Activated T-helper 9 cell treated with anti-CD3 and anti-CD28 coated beads, Interleukin-2, amount 50 U/mL, for 16 hours (primary cell): ENCODE measurements around the gene SNUPN.
"Not testable (repeated sequence)": the region's sequence is repeated elsewhere in the genome, so short reads cannot be mapped to it uniquely, and the experiment has no call there.

Source experiments
- DNase-seq: peaks from one replicate; pipeline ENCODE4 v3.0.0-alpha.2; 2020; ENCODE audit warnings: low read depth

SNUPN gene

DNA sequence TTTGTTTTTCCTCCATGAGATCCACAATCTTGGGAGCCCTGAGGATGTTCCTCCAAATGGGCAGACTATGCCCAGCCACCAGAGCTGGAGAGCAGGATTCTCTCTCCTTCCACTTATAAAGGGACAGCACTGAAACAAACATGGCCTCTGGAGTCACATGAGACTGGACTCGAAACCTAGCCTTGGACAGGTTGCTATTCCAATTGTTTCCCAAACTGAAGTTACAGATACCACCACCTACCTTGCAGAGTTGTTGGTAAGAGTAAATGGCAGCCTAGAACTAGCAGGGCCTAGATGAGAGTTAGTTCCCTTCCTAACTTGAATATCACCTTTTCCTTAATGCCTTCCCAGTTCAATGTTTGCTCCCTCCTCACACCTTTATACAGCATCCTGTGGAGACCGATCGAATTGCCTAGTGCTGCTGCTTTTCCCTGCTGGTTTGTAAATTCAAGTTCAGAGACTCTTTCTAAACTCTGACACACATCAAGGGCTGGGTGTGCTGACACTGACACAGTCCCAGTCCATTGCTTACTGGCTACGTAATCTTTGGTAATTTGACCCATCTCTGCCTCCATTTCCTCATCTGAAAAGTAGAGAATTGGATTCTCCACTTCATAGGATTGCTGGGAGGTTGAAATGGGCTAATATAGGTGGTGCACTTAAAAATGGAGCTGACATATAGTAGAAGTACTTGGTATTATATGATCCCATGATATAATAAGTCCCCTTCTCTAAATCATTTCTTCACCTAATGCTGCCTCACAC is 11.9 kb upstream of the SNUPN start:
- DNase-seq, result no peak

DNA sequence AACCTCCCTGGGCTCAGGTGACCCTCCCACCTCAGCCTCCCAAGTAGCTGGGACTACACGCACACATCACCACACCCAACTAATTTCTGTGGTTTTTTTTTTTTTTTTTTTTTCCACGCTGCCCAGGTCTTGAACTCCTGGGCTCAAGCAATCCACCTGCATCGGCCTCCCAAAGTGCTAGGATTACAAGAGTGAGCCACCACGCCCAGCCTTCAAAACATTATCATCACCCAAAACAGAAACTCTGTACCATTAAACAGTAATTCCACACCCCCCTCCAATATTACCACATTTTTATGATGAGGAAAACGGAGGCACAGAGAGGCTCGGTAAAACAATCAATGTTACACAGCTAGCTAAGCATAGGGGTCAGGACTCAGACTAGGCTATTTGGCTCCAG is 10.5 kb upstream of the SNUPN start:
- no peak for DNase-seq

DNA sequence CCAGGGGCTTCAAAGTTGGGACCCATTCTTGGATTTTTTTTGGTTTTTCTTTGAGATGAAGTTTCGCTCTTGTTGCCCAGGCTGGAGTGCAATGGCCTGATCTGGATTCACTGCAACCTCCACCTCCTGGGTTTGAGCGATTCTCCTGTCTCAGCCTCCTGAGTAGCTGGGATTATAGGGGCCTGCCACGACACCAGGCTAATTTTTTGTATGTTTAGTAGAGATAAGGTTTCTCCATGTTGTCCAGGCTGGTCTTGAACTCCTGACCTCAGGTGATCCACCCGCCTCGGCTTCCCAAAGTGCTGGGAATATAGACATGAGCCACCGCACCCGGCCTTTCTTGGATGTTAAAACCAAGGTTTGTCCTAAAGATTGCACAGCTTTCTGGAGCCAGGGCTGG is 8.4 kb upstream of the SNUPN start:
- not testable (repeated sequence) for DNase-seq

DNA sequence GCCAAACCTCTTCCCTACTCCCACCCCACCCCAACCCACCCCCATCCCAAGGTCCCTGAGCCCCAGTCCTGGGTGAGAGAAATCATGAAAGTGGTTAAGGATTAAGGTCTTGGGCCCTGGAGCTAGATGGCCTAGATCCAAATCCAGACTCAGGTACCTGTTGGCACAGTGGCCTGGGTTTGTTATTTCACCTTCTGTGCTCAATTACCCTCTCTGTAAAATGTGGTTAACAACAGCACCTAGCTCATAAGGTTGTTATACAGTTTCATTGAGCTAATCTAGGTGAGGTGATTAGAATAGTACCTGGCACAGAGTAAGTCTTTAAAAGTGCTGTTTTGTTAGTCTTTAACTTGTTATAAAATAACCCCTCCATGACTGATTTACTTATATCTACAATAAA is 6.4 kb upstream of the SNUPN start:
- DNase-seq, result no peak

DNA sequence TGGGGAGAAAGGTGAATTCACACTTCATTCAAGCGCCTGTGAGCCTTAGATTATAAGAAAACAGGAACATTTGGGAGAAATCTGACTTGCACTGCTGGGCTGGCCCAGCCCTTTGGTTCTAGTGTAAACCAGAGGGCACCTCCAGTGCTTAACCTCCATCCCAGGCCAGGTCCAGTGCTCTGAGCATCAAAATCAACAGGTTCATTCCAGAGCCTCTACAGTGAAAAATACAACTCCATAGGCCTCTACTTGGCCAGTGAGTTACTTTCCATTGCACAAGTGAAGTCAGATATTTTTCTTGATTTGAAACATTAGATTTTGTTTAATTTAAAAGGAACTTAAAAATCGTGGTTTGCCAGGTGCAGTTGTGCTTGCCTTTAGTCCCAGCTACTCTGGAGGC is 3.0 kb downstream of the SNUPN start:
- DNase-seq, result no peak

DNA sequence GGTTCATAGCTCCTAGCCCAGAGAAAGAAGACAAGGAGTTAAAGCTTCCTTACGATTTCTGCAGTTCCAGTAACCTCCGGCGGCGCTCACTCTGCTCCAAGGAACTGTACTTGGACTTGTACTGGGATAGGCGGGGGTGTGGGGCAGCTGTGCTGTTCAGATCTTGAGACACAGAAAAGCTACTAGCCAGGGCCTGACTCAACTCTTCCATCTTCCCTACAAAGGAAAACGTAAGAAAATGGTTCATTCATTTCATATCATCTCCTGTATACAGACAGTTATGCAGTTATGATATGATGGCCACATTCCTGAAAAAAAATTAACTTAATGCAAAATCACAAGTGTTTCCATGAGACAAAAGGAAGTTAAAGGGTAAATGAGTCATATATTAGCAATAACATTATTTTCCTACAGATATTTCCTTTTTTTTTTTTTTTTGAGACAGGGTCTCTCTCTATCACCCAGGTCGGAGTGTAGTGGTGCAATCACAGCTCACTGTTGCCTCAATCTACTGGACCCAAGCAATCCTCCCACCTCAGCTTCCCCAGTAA is 4.6 kb downstream of the SNUPN start:
- no peak for DNase-seq

DNA sequence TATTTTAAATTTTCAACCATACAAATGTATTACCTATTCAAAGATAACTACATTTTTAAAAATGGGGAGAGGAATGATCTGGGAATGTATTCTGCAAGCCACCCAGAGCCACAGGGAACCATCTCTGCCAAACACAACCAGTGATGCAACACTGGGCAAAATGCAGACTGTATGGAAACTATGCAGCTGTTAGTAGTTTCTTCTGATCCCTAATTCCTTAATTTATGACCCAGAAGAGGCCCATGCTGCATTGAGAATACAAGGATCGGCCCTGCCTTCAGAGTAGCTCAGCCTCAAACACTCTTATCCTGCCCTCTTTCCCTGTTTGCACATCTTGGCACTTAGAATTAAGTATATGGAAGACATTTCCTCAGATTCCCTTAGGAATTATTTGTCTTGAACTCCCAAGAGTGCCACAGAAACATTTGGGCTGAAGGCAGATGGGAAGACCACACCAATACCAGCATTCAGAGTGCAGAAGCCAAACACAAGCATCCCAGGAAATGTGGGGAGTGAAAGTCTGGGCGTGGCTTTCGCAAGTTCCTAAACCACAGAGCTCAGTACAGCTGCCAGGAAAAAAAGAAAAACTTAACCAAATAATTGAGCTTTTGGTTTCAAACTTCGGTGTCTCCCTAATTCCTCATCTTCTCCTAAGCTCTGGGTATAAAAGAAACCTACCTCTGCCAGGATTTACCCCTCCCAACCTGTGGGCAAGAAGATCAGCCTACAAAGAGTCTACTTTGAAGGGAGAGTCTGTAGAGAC is 5.3 kb downstream of the SNUPN start:
- no peak for DNase-seq

DNA sequence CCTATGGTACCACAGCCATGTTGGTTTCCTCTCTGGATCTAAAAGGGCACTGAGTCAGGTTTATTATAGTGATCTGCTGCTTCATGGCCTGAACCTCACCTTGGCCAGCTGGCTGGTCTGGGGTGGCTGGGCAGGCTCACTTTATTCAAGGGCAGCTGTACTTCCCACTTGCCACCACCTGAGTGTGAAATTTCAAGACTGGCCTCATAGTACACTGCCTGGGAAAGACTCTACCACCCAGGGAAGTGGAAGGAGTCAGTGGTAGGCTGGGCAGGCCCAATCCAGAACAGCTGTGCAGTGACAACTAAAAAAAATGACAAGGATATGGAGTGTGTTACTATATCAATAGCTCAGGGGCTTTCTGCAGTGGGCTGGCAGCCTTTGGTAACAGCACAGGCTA is 8.8 kb downstream of the SNUPN start:
- no peak for DNase-seq

DNA sequence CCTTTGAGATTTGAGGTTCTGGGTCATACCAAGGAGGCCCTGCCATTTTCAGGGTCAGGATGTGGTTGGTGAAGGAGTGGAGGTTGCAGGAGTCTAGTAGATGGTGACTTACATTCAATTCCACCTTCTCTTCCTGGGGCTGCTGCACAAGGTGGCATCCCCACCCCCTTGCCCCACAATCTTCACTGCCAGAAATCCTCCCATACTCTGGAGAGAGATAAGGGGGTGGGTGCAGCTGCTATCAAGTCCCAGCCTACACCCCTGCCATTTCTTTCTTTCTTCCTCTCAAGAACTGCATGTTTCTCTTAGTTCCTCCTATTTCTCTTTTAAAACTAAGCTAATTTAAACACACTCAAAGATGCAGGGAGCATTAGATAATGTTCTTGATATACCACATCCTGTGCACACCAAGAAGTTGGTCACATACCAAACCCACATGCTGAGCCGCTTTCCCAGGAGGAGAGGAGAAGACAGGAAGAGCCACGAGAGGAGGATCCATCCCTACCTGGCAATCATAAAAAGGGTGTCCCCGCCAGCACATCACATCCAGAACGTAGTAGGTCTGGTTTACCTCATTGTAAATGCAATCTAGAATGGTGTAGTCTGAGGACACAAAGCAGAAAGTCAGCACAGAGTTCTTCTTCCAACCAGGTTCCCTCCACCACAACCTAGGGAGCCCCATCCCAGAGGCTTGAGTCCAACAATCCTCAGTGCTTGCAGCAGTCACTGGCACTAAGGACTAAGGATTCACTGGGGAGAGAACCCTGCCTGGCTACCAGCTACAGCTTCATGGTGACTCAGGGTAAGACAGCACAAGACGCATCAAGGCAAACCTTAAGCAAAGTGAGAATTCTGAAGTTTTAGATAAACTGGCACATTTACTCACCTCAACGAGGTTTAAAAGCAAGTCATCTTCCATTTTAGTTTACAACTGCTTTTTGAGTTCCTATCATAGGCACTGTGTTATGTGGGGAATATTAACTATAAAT is 18.5 kb downstream of the SNUPN start:
- DNase-seq, result no peak

DNA sequence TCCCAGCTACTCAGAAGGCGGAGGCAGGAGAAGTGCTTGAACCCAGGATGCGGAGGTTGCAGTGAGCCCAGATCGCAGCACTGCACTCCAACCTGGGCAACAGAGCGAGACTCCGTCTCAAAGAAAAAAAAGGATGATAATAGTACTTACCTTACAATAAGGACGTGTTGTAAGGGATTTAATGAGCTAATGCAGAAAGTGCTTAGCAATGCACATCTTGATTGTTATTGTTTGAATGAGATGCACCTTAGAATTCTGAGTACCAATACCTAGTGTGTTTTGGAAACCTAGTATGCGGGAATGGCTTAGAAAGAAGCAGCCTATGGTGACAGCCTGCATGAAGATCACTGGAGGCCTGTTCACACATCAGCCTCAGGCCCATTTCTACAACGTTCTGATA is 19.5 kb downstream of the SNUPN start:
- DNase-seq, result no peak

DNA sequence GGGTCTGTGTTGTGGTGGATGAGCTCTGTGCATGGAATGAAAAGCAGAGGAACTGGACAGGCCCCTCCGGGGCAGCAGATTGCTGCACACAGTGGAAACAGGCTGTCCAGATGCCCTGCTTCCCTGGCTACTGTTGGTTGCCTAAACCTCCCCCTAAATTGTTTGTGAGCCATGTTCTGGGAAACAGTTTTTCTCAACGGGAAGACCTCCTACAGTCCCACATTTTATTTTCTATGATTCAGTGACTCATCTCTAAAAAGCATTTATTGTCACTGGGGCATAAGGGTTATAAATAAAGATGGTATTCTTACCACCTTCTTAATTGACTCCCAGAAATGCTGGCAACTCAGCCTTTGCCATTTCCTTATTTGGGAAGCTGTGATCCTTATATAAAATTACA is 26.1 kb downstream of the SNUPN start:
- DNase-seq, result no peak

DNA sequence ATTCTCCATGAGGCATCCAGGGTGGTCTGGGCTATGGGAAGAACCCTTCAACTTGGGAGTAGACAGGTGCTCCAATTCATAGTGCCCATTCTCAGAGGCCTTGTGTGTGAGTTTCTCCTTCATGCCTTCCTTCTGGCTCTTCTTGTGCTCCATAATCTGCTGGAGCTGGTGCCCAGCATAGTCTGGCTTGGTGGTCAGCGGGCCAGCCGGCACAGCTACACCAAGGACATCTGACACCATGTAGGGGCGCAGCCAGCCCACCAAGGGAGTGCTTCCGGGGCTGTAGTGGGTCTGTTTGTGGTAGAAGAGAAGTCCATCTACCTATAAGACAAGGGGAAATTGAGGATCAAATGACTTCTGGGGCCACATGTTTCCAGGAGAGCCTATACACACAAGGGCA is 27.2 kb downstream of the SNUPN start:
- no peak for DNase-seq

DNA sequence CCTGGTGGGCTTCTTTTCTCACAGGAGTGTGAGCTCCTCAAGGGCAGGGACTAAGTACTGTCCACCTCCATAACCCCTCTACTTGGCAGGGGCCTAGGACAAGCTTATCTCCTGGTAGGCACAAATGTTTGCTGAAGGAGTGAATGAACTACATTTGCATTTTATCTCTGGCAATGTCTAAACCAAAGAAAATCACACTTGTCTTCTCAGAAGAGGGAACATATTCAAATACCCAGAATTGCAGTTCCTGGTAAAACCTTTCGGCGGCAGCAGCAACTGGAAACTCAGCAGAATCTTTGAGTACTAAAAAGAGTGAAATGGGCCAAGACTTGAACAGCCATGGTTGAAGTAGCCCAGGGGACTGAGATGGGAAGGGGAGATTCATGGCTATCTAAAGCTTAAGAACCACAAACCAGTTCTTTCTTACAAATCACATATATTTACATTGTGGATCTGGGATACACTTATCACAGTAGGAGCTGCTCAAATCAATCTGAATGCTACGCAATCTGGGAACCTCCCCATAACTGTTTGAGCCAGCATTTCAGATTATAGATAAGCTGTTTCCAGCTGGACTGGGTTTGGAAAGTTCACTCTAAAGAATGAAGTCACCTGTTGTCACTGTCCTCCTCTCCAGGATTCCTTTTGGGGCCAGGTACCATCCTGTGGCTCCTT is 27.7 kb downstream of the SNUPN start:
- no peak for DNase-seq

DNA sequence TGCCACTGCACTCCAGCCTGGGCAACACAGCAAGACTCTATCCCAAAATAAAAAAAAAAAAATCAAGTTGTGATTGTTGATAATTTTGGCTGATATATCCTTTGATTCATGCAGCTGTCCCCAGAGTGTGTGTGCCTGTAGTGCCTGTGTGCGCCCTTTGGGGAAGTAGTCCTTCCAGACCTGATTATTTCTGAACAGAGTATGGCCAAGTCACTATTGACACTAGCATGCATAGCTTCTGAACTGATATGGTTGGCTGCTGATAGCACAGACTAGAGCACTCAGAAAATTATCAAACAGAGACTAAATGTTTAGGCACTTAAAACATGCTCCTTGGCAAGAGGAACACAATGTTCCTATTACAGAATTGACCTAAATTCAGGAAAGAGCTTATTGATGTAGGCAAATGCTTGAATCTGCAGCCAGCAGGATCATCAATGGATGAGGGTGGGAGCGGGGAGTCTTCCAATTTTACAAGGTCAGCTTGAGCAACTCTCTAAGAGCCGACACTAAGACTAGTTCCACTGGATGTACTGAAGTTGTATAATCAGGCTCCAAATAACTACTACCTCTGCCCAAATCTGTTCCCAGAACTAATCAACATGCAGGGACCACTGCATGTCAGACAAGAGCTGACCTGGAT is 28.7 kb downstream of the SNUPN start:
- no peak for DNase-seq

DNA sequence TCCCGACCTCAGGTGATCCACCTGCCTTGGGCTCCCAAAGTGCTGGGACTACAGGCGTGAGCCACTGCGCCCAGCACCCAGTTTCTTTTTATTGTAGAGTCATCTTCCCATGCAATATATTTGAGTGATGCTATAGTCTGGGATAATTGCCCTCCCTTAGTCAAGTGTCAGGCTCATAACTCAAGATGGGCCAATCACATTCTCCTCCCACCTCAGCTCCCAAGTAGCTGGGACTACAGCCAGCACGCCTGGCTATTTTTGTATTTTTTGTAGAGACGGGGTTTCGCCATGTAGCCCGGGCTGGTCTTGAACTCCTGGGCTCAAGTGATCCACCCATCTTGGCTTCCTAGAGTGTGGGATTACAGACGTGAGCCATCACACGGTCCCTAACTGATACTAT is 31.2 kb downstream of the SNUPN start:
- no peak for DNase-seq

DNA sequence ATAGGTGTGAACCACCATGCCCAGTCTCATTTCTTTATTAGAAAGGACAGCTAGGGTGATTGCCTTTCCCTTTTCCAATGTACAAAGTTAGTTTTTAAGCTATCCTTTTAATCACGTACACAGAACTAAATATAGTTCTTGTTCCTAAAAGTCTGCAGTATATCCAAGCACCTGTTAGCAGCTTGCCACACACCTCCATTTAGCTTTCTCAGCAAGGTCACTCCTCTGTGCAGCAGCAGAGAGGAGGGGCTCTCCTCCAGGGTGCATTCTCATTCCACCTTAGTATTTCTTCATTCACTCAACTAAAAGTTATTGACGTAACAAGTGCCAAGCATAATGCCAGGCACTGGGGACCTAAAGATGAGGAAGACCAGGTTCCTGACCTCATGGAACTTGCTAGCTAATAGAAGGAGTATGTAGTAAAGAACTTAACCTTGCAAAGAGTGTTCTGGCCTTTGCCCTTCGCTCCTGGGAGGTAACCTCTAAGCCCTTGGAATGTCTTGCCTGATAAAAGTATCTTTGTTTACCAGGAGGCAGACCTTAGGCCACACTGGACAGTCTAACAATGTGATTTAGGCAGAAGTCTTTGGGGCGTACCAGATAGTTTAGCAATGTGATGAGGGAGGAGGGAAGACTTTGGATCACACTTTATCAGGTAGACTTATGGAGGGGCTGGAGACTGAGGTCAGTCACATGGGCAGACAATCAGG is 33.7 kb downstream of the SNUPN start:
- no peak for DNase-seq

DNA sequence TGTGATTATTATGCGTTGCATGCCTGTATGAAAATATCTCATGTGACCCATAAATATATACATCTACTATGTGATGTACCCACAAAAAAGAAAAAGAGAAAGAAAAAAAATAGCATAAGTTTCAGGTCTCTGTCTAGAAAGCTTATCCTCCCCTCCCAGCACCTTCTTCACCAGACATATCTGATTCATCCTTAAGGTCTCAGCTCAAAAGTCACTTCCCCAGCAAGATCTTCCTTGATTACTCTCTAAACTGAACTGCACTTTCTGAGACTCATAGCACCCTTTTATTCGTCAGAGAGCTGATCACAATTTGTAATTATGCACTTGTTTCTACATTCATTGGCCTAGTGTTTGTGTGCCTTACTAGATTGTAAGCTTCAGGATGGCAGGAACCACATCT is 35.3 kb downstream of the SNUPN start:
- DNase-seq, result no peak

DNA sequence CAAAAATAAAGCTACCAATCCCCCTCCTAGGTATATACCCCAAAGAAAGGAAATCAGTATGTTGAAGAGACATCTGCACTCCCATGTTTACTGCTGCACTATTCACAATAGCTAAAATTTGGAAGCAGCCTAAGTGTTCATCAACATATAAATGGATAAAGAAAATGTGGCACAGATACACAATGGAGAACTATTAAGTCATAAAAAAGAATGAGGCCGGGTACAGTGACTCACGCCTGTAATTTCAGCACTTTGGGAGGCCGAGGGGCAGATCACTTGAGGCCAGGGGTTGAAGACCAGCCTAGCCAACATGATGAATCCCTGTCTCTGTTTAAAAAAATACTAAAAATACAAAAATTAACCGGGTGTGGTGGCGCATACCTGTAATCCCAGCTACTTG is 36.5 kb downstream of the SNUPN start:
- no peak for DNase-seq

DNA sequence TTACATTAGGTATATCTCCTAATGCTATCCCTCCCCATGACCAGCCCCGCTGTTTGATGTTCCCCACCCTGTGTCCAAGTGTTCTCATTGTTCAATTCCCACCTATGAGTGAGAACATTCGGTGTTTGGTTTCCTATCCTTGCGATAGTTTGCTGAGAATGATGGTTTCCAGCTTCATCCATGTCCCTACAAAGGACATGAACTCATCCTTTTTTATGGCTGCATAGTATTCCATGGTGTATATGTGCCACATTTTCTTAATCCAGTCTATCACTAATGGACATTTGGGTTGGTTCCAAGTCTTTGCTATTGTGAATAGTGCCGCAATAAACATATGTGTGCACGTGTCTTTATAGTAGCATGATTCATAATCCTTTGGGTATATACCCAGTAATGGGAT is 39.1 kb downstream of the SNUPN start:
- not testable (repeated sequence) for DNase-seq

DNA sequence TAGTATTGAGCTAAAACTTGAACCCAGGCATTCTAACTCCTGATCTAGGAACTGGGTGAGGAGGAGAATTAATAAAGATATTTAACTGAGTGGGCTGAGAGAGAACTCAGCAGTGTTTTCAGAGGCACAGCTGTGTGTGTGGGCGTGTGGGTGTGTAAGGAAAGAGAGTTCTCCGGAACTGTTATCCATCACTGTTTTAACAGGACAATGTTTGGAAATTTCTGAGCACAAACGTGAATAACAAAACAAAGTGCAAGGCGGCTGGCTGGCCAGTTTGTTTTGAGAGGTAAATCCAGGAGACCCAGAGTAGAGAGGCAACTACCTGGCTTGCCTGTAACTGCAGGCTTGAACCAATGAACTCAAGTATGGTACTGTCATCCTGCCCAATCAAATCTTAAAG is 41.4 kb downstream of the SNUPN start:
- DNase-seq, result no peak

DNA sequence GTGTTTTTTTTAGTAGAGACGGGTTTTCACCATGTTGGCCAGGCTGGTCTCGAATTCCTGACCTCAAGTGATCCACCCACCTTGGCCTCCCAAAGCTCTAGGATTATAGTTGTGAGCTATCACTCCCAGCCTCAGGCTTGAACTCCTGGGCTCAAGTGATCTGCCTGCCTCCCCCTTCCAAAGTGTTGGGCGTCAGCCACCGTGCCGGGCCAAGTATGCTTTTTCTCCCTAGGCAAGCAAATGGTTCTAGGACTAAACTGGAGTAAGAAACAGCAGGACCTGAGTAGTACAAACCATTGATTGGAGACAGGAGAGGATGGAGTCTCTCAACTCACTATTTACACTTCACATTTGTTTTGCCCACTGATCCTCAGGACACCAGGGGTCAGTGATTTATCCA is 41.8 kb downstream of the SNUPN start:
- no peak for DNase-seq
